NT2/D1 (cell line): ENCODE data around the gene DNASE2.

Source experiments
- DNase-seq: peaks from one replicate; pipeline ENCODE4 v3.0.0-alpha.2; 2011; ENCODE audit warnings: low read depth, low spot score
- H3K27me3 ChIP-seq: 2 replicates; pipeline ENCODE4 v1.6.0; 2011; ENCODE audit warnings: mild to moderate bottlenecking; ENCODE audit not compliant: insufficient read length, insufficient read depth
- H3K36me3 ChIP-seq: 2 replicates; pipeline ENCODE4 v1.6.1; 2011; ENCODE audit warnings: mild to moderate bottlenecking, low read length, mixed read lengths; ENCODE audit not compliant: insufficient read depth, insufficient read length
- H3K4me1 ChIP-seq: 2 replicates; pipeline ENCODE4 v1.5.1; 2011; ENCODE audit not compliant: insufficient read depth, insufficient read length
- H3K4me3 ChIP-seq: 2 replicates; pipeline ENCODE4 v1.5.1; 2011; ENCODE audit warnings: low read depth; ENCODE audit not compliant: insufficient read length
- H3K9ac ChIP-seq: 2 replicates; pipeline ENCODE4 v1.6.0; 2011; ENCODE audit warnings: low read depth; ENCODE audit not compliant: insufficient read length
- H3K9me3 ChIP-seq: 2 replicates; pipeline ENCODE4 v1.5.1; 2011; ENCODE audit warnings: mild to moderate bottlenecking, low read length; ENCODE audit not compliant: insufficient read depth
- SUZ12 ChIP-seq: IDR thresholded peaks from 2 replicates; pipeline ENCODE4 v1.6.1; 2011; ENCODE audit not compliant: insufficient read length, insufficient read depth; ENCODE audit errors: extremely low read depth
- YY1 ChIP-seq: IDR thresholded peaks from 2 replicates; pipeline ENCODE4 v1.6.1; 2011; ENCODE audit not compliant: insufficient read length, insufficient read depth
- ZNF274 ChIP-seq: IDR thresholded peaks from 2 replicates; pipeline ENCODE4 v1.6.1; 2011; ENCODE audit warnings: mild to moderate bottlenecking, low read depth, low read length

The DNASE2 gene

GRCh38 chr19:12841094-12841493 is 40.2 kb downstream of the DNASE2 start:
- Histone ChIP-seq H3K9ac (peak overlapping the region; percentile 9), H3K9me3 (no peaks in the 10 kb centered on the region), H3K36me3 (no peaks in the 10 kb centered on the region), H3K27me3 (peaks cover 24% of the 10 kb centered on the region), H3K4me1 (peaks cover 20% of the 10 kb centered on the region), H3K4me3 (peak overlapping the region; percentile 21)
- TF ChIP-seq SUZ12: no peak
- no peak for TF ChIP-seq ZNF274
- no peak for TF ChIP-seq YY1
- DNase-seq: peak; percentile 88

DNA sequence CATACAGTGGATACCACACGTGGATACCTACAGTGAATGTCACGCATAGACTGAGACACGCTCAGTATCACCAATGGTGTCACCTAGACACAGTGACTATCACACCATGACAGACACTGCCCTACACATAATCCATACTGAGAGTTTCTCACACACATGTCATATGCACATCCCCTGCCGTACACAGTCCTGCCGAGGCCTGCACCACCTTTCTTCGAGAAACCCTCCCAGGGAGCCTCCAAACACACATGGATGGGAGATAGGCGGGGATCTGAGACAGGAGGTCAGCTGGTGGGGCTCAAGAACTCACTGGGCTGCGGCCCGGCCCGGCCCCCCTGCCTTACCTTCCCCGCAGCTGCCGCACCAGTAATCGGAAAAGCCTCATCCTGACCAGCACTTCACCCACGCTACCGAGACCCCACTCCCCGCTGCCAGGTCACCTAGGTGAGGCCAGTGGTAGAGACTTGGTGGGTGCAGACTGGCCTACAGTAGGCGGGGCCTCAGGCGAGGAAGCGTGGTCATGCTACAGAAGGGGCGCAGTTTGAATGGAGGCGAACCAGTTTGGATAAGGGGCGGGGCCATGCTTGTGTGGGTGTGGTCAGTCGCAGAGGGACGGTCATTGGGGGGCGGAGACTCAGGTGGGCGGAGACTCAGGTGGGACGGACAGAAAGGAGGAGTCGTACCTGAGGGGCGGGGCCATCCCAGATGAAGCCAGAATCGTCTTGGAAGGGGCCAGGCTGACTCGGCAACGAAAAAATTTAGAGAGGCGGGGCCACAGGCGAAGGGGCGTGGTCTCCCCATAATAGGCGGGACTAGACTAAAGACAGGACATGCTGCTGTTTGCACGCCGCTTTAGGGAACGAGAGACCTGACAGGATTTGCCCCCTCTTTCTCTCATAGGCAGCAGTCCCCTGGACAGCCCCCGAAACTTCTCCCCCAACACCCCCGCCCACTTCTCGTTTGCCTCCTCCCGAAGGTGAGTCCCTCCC is 40.9 kb downstream of the DNASE2 start:
- TF ChIP-seq YY1: no peak
- TF ChIP-seq ZNF274: no peak
- no peak for TF ChIP-seq SUZ12
- H3K27me3 ChIP-seq: peaks cover 26% of the 10 kb centered on the region
- no peaks in the 10 kb centered on the region for H3K36me3 ChIP-seq
- H3K9ac ChIP-seq: peak overlapping the region; percentile 9
- H3K4me3 ChIP-seq: peak overlapping the region; percentile 21
- peaks cover 20% of the 10 kb centered on the region for H3K4me1 ChIP-seq
- peak; percentile 94 for DNase-seq
- H3K9me3 ChIP-seq: no peaks in the 10 kb centered on the region

DNA sequence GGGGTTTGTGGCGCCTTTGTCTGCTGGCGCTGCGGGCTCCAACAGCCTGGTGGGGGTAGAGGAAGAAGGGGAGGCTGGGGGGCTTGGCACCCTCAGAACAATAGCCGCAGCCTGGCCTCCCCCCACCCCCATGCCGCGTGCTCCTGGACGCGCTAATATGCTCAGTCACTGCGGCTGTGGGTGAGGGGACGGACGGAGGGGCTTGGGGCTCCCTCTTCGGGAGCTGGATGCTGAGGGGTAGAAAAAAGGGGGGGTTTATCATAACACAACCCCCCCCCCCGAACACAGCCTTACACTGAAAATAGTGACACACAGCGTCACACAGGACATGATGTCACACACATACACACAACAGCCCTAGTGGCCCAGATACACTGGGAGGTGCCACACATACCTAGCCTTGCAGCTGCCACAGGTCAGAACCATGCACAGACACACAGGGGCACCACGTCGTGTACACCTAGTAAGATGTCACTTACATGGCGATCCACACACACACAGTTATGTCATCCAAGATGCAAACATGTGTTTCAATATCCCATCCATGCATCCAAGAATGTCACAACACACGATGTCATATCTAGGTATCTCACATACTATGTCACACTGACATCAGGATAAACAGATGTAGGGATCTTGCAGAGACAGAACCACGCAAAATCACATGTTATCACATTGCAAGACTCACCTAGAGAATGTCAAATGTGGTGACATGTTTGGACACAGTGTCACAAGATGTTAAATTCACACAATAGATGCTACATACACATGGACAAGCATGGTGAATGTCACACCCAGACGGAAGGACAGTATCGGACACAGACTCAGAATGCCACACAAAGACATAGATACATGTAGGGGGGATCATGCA is 42.1 kb downstream of the DNASE2 start:
- Histone ChIP-seq H3K9me3 (no peaks in the 10 kb centered on the region), H3K36me3 (no peaks in the 10 kb centered on the region), H3K9ac (peak overlapping the region; percentile 36), H3K4me3 (peak overlapping the region; percentile 45), H3K4me1 (peaks cover 15% of the 10 kb centered on the region), H3K27me3 (peaks cover 38% of the 10 kb centered on the region)
- no peak for DNase-seq
- TF ChIP-seq YY1 (no peak), ZNF274 (no peak), SUZ12 (no peak)

DNA sequence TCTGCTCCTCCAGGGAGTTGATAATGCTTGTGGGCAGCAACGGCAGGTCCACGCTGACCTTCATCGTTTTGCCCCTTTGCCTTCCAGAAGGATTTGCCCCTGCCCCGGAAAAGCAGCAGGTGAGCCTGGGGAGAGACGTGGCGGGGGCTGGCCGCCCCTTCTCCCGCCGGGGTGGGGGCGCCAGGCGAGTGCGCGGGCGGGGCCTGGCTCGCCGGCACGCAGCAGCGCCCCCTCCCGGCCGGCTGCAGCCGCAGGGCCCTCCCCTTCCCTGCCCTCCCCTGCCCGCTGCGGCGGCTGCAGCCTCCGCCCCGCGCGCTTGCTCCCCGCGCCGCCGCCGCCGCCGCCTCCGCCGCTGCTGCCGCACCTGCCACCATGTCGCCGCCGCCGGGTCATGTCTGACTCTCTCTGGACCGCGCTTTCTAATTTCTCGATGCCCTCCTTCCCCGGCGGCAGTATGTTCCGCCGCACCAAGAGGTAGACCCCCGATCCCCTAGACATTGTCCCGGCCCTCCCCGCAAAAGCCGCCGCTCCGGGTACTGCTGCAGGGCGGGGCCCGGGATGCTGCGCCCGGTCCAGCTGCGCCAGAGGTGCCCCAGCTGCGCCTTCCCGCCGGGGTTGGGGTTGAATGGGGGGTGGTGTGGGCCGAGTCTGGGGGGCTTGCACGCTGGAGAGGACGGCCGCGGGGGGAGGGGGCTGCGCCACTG is 42.9 kb downstream of the DNASE2 start, which contains the start of gene MAST1:
Gene MAST1, plus strand, starts transcription at position 334 of the 704 bp plus-strand sequence. Its CDS starts 58 bp downstream, at position 392.
- DNase-seq: no peak
- H3K27me3 ChIP-seq: peaks cover 38% of the 10 kb centered on the region

DNA sequence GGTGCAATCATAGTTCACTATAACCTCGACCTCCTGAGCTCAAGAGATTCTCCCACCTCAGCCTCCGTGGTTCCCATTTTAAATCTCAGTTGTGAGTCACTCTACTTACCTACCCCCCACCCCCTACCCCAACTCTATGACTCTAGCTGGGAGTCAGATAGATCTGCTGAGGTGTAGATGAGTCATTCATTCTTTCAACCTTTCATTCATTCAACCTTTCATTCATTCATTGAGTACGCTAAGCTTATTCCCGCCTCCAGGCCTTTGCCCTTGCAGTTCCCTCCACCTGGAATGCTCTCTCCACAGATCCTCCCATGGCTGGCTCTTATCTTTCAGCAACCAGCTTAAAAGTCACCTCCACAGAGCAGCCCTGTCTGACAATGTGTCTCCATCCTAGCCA is 44.0 kb downstream of the DNASE2 start:
- DNase-seq: no peak
- no peak overlapping the region for H3K4me3 ChIP-seq
- peaks cover 17% of the 10 kb centered on the region for H3K4me1 ChIP-seq
- H3K9me3 ChIP-seq: no peaks in the 10 kb centered on the region
- no peaks in the 10 kb centered on the region for H3K36me3 ChIP-seq
- no peak overlapping the region for H3K9ac ChIP-seq
- TF ChIP-seq ZNF274: no peak
- TF ChIP-seq YY1: no peak
- TF ChIP-seq SUZ12: no peak
- peaks cover 38% of the 10 kb centered on the region for H3K27me3 ChIP-seq

More for the DNA sequence above, 42.9 kb downstream of the DNASE2 start, which contains the start of gene MAST1:
- TF ChIP-seq SUZ12 (no peak), YY1 (no peak), ZNF274 (no peak)
- Histone ChIP-seq H3K9ac (peak within 1 kb of the TSS; percentile 65), H3K36me3 (no peaks in the 10 kb centered on the region), H3K4me1 (peaks cover 15% of the 10 kb centered on the region), H3K4me3 (peak within 1 kb of the TSS; percentile 45), H3K9me3 (no peaks in the 10 kb centered on the region)

- Histone ChIP-seq H3K9ac (peak overlapping the region; percentile 33), H3K36me3 (no peaks in the 10 kb centered on the region), H3K4me3 (no peak overlapping the region), H3K4me1 (peaks cover 15% of the 10 kb centered on the region), H3K9me3 (no peaks in the 10 kb centered on the region), H3K27me3 (peaks cover 38% of the 10 kb centered on the region)
- TF ChIP-seq ZNF274: no peak
- TF ChIP-seq YY1: no peak
- no peak for TF ChIP-seq SUZ12
- no peak for DNase-seq
These were observed 44.8 kb downstream of the DNASE2 start for GRCh38 chr19:12836529-12836863.
